HG03064 (cell line): ENCODE measurements around the gene FBXO46.
"Not testable (repeated sequence)": the region's sequence is repeated elsewhere in the genome, so short reads cannot be mapped to it uniquely, and the experiment has no call there.

Experiments used
- ATAC-seq: cut with Tn5 transposase; IDR thresholded peaks from one replicate; pipeline ENCODE4 v1.9.1; 2021; ENCODE audit warnings: low read depth; ENCODE audit not compliant: unreplicated experiment

FBXO46 gene

DNA sequence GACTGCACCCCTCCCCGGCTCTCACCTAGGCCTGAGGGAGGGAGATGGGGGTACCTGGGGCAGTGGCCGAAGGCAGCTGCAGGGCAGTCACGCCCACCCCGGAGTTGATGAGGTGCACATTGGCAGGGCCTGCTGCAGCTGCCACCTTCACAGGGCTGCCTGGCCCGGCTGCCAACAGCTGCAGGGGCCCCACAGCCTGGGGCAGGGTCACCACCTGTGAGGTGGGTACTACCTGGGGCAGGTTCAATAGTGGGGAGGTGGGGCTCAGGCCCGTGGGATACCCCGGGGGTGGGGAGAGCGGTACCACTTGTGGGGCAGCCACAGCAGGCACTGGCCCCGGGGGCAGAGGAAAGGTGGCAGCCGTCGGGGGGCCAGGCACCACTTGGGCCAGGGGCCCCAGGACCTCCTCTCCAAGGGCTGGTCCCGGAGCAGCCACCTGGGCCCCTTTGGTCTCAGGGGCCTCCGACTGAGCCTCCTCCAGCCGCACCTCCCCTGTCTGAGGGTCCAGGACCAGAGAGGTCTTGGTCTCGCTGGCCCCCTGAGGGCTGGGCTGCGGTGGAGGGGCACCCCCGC, 35.7 kb upstream of the FBXO46 start:
- ATAC-seq, result no peak

DNA sequence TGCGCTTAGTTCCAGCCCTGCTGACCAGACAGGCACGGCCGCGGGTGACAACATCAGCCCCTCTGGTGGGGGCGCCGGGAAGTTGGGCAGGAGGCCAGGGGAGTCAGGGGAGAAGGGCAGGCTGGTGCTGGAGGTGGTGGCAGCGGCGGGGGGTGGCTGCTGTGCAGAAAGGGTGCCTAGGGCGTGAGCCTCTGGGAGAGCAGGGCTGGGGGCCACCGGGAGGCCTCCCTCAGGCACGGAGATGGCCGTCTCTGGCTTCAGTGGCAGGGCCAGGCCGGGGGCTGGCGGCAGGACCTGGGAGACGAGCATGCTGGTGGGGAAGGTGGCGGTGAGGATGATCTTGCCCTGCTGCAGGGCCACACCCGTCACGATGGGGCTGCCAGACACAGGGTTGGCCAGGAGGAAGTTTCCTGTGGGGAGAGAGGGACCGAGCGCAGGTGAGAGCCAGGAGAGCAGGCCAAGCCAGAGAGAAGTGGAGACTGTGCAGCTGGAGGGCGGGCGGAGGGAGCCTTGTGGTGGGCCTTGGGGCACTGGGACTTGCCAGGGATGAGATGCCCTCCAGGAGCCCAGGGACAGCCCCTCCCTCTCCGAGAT, 35.1 kb upstream of the FBXO46 start:
- no peak for ATAC-seq

DNA sequence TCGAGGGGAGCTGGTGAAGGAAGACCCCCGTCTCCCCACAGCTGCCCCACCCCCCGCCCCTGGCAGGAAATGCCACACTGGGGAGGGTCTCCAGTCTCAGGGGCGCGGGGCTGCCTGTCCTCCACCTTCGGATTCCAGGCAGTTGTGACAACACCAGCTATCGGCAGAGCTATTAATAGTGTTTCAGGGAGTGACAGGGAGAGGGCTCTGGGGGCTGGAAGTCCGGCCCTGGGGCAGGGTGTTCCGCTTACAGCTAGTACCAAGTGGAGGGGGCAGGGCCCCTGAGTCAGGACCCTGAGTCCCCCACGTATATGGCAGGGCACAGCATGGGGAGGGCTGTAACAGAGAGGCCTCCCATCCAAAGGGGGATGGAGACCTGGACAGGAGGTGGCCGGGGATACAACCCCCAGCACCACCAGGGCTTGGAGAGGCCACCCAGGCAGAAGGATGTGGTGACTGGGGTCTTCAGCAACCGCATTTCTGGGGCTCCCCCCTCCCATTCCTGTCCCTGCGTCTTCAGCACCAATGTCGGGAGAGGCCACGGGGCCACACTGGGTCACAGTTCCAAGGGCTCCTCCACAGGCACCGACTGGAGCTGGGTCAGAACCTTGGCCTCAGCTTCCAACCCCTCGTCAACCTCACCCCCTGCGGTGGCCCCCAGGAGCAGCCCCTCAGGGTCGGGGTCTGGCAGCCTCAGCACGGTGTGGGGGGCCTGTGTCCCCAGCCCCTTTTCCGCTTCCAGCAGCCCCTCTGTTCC, 34.4 kb upstream of the FBXO46 start:
- ATAC-seq, result no peak

DNA sequence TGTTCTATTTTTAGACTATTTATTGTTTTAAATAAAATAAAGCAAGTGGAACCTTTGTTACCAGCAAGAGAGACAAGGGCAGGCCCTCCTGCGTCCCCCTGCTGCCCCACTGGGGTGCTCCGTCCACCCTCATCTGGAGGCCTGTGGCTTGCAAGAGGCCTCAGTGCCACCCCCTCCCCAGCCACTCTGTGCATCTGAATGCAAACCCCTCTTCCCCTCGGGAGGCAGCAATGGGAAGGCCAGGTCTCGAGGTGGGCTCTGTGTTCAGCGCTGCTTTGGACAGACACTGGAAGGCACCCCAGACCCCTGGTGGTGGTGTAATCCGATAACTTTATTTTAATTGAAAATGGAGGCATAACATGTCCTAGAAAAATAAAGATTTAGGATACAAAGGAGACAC, 33.8 kb upstream of the FBXO46 start:
- ATAC-seq, result no peak

DNA sequence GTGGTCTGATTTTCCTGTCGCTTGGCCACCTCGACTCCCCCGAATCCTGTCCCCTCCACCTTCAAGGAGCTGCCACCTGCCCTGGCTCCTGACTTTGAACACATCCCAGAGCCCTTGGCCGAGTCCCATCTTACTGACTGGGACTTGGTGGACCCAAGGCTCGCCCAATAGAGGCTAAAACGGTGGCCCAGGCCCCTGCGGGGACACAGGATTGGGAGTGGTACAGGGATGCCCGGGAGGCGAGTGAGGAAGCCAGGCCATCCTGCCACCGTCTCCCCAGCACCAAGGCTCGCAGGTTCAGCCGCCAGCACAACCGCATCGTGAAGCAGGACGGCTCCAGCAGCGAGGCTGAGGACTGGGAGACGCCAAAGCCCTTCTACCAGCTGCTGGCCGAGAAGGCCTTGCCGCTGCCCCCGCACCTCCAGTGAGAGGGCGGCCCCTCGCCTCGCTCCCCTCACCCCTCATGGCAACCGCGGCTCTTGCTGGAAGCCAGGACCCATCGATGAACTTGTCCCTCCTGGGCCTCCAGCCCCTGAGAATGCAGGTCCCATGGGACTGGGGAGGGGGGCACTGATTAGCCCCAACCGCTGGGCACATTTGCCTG, 33.1 kb upstream of the FBXO46 start:
- no peak for ATAC-seq

DNA sequence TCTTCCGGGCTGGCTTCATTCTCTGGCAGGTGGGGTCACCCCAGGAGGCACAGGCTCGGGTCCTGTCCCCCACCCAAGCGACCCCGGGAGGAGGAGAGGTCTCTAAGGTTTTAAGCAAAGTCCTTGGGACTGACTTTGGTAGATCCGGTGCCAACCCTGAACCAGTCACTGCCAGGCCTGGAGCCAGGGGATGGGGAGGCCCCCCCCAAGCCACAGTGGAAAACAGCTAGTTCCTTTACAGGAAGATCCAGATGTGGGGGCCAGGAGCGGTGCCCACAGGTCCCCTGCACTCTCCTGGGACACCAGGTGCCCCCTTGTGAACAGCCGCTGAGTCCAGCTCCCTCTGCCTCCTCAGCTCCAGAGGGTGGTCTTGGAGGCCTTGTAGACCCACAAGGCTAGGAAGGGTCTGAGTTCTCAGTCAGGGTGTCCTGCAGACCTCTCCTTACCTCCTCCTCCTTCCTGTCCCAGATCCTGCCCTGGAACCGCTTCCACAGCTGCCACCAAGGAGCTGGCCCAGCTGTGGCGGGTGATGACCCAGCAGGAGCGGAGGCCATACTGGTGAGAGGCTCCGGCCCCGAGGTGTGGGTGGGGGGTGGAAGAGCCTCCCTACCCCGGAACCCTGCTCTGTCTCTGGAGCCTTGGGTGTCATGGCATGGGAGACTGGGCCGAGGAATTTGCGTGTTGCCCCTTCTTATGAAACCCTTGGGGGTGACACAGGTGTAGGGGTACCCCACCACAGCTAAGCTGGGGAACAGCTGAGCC, 32.4 kb upstream of the FBXO46 start:
- no peak for ATAC-seq

DNA sequence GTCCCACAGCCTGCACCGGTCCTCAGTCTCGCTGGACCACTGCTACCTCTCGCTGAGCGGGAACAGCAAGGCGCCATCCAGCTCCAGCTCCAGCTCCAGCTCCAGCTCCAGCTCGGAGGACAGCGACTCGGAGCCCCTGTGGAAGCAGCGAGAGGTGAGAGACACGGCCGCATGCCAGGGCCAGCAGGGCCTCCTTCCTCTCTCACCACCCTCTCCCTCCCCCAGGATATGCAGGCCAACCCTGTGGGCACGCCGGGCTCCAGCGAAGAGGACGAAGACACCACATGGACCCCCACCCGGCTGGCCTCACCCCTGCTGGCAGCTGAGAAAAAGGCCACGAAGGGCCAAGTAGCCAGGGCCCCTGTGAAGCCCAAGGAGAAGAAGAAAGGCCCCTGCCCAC, 31.0 kb upstream of the FBXO46 start:
- ATAC-seq, result no peak

DNA sequence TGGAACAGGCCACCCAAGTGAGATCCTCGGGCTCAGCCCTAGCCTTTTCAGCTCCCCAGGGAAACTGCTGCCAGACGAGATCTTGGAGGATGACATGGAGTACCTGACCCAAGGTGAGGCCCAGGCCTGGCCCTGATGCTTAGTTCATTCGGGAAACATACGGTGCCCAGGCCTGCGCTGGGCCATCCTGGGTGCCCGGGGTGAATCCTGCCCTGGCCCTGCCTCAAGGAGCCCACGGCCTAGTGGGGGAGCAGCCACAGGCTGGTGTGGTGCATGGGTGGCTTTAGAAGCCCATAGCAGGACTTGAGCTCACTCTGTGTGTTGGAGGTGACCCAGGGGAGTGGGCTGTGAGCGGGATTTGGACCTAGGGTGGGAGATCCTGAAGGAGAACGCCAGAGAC, 28.2 kb upstream of the FBXO46 start:
- ATAC-seq, result no peak

DNA sequence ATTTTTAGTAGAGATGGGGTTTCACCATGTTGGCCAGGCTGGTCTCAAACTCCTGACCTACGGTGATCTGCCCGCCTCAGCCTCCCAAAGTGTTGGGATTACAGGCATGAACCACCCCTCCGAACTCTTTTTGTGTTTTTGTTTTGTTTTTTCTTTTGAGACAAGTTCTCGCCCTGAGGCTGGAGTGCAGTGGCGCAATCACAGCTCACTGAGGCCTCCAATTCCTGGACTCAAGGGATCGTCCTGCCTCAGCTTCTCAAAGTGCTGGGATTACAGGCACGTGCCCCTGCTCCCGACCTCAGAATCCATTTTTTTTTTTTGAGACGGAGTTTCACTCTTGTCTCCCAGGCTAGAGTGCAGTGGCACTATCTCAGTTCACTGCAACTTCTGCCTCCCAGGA, 27.0 kb upstream of the FBXO46 start:
- no peak for ATAC-seq

DNA sequence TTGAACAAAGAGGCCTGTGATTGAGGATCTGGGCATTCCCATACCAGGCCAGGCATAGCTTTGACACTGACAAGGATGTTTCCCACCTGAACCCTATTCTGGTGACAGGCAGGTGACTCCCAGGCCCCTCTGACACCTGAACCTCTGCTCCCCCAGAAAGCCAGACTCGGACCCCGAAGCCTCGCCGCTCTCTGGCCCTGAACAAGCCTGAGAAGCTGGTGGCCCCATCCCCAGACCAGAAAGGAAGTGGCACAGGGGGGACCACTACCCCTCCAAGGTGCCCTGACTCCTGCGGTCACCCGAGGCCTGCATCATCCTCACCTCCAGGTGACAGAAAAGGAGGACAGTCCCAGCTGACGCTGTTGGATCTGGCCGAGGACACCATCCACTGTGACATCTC, 23.6 kb upstream of the FBXO46 start:
- no peak for ATAC-seq

DNA sequence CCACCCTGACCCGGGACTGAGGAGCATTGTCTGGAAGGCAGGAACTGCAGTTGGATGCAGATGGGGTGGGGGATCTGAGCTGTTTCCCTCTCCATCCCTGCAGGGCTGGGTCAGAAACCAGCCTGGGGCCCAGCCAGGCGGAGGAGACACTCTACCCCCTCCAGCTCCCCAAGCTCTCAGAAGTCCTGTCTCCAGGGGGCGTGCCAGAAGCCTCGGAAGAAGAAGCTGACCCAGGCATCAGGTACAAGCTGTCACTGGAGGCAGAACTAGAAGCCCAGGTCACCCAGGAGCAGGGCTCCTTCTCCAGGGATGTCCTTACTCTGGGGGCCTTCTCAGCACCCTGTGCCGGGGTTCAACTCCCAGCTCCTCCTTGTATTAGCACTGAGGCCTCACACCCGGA, 22.9 kb upstream of the FBXO46 start:
- ATAC-seq, result no peak

DNA sequence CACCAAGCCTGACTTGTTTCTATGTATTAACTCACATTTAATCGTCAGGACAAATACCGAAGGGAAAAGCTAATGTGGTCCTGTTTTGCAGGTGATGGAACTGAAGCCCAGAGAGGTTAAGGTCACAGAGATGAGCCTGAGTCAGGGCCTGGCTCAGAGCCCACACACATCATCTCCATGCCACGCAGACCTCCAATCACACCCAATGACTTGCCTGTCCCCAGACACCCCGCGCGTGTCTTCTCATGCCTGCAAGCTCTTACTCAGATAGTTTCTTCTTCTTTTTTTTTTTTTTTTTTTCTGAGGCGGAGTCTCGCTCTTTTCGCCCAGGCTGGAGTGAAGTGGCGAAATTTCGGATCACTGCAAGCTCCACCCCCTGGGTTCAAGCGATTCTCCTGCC, 21.9 kb upstream of the FBXO46 start:
- no peak for ATAC-seq

DNA sequence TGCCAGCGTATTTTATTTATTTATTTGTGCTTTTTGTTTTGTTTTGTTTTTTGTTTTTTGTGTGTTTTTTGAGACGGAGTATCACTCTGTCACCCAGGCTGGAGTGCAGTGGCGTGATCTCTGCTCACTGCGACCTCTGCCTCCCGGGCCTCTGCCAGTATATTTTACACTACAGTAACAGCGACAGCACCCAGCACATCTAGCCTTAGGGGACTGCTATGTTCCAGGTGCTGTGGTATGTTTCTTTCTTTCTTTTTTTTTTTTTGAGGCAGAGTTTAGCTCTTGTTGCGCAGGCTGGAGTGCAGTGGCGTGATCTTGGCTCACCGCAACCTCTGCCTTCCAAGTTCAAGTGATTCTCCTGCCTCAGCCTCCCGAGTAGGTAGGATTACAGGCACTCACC, 20.8 kb upstream of the FBXO46 start:
- ATAC-seq, result not testable (repeated sequence)

DNA sequence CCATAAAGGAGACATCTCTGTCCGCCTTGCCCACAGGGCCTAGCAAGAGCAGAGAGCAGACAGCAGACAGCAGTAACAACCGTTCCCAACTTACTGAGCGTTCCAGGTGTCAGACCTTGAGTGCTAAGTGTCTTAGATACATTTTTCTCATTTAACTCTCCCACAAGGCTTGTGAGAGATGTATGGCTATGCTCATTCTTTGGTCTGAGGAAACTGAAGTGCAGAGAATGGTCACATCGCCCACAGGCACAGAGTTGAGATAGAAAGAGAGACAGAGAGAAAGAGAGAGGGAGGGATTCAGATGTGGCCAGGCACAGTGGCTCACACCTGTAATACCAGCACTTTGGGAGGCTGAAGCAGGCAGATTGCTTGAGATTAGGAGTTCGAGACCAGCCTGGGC, 16.8 kb upstream of the FBXO46 start:
- no peak for ATAC-seq

DNA sequence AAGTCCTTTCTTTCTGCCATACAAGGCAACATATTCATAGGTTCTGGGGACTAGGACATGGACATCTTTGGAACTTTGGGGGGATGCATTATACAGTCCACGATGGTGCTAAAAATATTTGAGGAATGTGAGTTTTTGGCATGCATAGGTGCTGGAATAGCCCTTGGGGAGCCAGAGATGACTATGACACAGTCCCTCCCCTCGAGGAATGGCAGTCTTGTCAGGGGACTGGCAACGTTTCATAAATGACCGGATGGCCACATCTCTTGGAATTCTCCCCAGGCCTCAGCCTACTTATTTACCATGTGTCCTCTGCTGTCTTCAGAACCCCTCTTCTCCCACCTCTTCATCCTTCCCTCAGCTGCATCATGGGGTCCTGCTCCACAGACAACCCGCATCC, 16.2 kb upstream of the FBXO46 start:
- ATAC-seq, result no peak

DNA sequence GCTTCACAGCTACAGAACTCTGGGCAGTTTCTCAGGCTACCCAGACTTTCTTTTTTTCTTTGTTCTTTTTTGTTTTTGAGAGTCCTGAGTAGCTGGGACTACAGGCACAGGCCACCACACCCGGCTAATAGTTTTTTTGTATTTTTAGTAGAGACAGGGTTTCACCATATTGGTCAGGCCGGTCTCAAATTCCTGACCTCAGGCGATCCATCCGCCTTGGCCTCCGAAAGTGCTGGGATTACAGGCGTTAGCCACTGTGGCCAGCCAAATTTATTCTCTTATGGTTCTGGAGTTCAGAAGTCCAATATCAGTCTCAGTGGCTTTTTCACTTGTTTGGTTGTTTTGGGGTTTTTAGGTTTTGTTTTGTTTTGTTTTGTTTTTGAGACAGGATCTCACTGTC, 14.9 kb upstream of the FBXO46 start:
- no peak for ATAC-seq

DNA sequence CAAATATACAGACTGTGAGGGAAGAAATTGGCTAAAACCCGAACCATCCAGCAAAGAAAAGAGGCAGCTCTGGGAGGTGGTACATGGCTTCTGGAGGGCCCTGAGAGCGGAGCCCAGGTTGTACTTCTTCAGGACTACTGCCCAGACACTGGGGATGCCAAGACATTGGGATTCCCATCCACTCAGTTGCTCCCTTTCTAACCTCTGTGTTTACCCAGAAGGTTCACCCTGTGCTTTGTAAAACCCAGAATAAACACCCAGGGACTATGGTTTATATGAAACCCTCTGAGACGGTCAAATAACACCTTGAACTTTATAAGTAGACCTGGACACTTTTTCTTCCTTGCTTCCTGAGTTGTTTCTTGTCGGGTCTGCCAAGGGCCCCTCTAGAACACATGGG, 12.3 kb upstream of the FBXO46 start:
- no peak for ATAC-seq

DNA sequence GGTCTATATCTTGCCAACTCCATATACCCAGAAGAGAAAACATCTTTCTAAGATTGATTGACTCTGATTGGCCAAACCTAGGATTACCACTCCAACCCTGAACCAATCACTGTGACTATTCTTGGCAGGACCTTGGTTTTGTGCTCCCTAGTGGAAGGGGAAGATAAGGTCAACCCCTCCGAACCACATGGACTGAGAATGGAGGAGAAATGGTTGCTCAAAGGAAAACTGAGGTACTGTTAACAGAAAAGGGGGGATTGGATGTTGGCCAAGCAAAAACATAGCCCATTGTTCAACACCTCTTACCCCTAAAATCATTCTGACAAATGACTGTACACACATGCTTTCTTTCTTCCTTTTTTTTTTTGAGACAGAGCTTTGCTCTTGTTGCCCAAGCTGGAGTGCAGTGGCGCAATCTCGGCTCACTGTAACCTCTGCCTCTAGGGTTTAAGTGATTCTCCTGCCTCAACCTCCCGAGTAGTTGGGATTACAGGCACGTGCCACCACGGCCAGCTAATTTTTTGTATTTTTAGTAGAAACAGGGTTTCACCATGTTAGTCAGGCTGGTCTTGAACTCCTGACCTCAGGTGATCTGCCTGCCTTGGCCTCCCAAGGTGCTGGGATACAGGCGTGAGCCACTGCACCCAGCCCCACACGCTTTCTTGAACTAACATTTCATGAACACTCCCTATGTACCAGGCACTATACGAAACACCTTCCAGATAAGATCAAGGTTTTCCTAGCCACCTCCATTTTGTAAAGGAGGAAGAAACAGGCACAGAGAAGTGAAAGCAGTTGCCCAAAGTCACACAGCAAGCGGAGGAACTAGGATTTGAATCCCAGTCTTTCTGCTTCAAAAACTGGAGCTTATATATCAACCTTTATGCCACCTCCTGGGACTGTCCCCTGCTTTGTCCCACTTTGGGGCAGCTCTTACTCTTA, 9.1 kb upstream of the FBXO46 start:
- no peak for ATAC-seq

DNA sequence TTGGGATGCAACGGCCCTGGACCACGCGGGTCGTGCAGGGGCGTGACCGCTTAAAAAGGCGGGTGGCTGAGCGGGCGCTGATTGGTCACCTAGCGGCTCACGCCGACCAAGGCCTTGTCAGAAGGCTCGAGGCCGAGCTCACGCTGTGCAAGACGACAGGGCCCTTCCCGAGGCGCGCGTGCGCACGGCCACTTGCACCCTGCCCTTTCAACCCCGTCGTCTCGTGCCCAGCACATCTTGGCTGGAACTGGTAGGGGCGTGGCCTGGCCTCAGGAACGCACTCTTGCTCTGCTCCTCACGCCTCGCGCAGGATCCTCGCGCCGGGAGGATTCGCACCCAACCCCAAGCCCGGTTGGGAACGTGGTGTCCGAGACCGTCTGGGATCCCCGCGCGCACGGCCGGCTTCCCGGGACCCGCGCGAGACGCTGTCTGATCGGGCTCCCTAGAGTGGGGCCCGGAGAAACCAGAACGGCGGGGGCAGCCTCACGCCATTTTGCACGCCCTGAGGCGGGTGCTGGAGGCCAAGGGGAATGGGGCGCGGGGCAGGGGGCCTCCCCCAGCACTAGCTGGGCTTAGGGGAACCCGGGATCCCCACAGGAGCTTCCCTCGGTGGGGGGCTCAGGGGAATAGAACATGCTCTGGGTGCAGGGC, 2.6 kb upstream of the FBXO46 start, which contains the start of gene MEIOSIN:
MEIOSIN (plus strand) TSS at position 280 of the 651 bp plus-strand sequence. CDS start 1,938 bp downstream, outside the sequence.
- no peak for ATAC-seq
